B cell (primary cell): ENCODE data around the gene CDKN2C. TPM values are rescaled to one million over a fixed set of nuclear protein-coding genes. Genes with fewer than 3 reads are reported as not detected.

Source experiments
- ATAC-seq: fragments of 200-7000 bp; cut with Tn5 transposase; one replicate; pipeline ENCODE4 v1.10.0; 2021; ENCODE audit warnings: low read depth, mild to moderate bottlenecking, moderate number of reproducible peaks, moderate library complexity
- CTCF ChIA-PET: fragments of 350-600 bp; sonication (Branson Sonifier 250); formaldehyde crosslinking; loops from one replicate; lab custom pipeline; 2021; ENCODE audit warnings: antibody characterized with exemption, inconsistent platforms; lab: Charles Lee
- POLR2A ChIA-PET: fragments of 350-600 bp; sonication (Branson Sonifier 250); formaldehyde crosslinking; loops from one replicate; lab custom pipeline; 2021; ENCODE audit warnings: antibody characterized with exemption; lab: Charles Lee
- DNase-seq: peaks from one replicate; pipeline ENCODE4 v3.0.0; 2013
- H2AFZ ChIP-seq: 2 replicates; pipeline ENCODE4 v1.6.1; 2012; ENCODE audit warnings: mild to moderate bottlenecking, low read depth, low read length; ENCODE audit not compliant: insufficient read depth, poor library complexity, severe bottlenecking
- H3K27ac ChIP-seq, 2 donors: 1 replicate in 1 of 2; 2 replicates in 1 of 2; pipeline ENCODE4 v1.5.1; 2012 to 2013; ENCODE audit warnings: low read length in 2 of 2, mild to moderate bottlenecking in 2 of 2, moderate library complexity in 1 of 2
- H3K27me3 ChIP-seq, 4 experiments: fragments of 200-600 bp in 1 of 4; sonication (generic) in 1 of 4; replicated peaks in 1 of 4; 1 replicate in 2 of 4; 2 replicates in 2 of 4; pipeline versions ENCODE4 v1.6.1 to v1.7.0; 2013 to 2016; ENCODE audit warnings: low read length in 3 of 4, mild to moderate bottlenecking in 2 of 4, mixed read lengths in 1 of 4, moderate library complexity in 1 of 4; ENCODE audit not compliant: insufficient read depth in 4 of 4, control insufficient read depth in 3 of 4; ENCODE audit errors: control extremely low read depth in 1 of 4
- H3K36me3 ChIP-seq, 2 experiments: replicated peaks in 1 of 2; 1 replicate in 1 of 2; 2 replicates in 1 of 2; pipeline versions ENCODE4 v1.6.1 to v1.7.1; 2013; ENCODE audit warnings: low read length in 1 of 2; ENCODE audit not compliant: insufficient read depth in 2 of 2, control insufficient read depth in 1 of 2; ENCODE audit errors: control extremely low read depth in 1 of 2, extremely low read depth in 1 of 2
- H3K4me1 ChIP-seq, 2 donors: fragments of 200-600 bp in 1 of 2; sonication (generic) in 1 of 2; 1 replicate in 1 of 2; 2 replicates in 1 of 2; pipeline versions ENCODE4 v1.5.1 to v1.6.1; 2013 to 2017; ENCODE audit warnings: low read length in 2 of 2; ENCODE audit not compliant: control insufficient read depth in 2 of 2, insufficient read depth in 2 of 2
- H3K4me2 ChIP-seq: replicated peaks from 2 replicates; pipeline ENCODE3; 2012; ENCODE audit warnings: mild to moderate bottlenecking, low read depth, low read length; ENCODE audit not compliant: poor library complexity, severe bottlenecking
- H3K4me3 ChIP-seq, 5 experiments: fragments of 200-600 bp in 1 of 5; sonication (generic) in 1 of 5; 1 replicate in 3 of 5; 2 replicates in 2 of 5; pipeline versions ENCODE4 v1.5.1 to v1.7.0; 2011 to 2016; ENCODE audit warnings: low read length in 4 of 5, mild to moderate bottlenecking in 4 of 5, low read depth in 2 of 5, control low read depth in 1 of 5, moderate library complexity in 1 of 5; ENCODE audit not compliant: insufficient read depth in 1 of 5; ENCODE audit errors: control extremely low read depth in 1 of 5, extremely low read depth in 1 of 5
- H3K79me2 ChIP-seq: fragments of 200-600 bp; sonication (generic); one replicate; pipeline ENCODE4 v1.6.0; 2016; ENCODE audit warnings: low read length; ENCODE audit not compliant: control insufficient read depth, insufficient read depth
- H3K9ac ChIP-seq: fragments of 200-600 bp; sonication (generic); 2 replicates; pipeline ENCODE4 v1.6.1; 2017; ENCODE audit warnings: mild to moderate bottlenecking, low read length, moderate library complexity
- H3K9me3 ChIP-seq, 3 donors: one replicate each; pipeline versions ENCODE4 v1.6.1 to v1.7.1; 2013; ENCODE audit warnings: low read length in 2 of 3; ENCODE audit not compliant: control insufficient read depth in 2 of 3, insufficient read depth in 1 of 3; ENCODE audit errors: control extremely low read depth in 1 of 3
- H4K20me1 ChIP-seq: 2 replicates; pipeline ENCODE4 v1.6.0; 2012; ENCODE audit warnings: mild to moderate bottlenecking, low read length; ENCODE audit not compliant: insufficient read depth, control insufficient read depth, poor library complexity, severe bottlenecking
- H3K27ac Mint-ChIP-seq: one replicate; pipeline ENCODE4 v1.8.0; 2021; ENCODE audit warnings: mixed read lengths
- H3K27me3 Mint-ChIP-seq: one replicate; pipeline ENCODE4 v1.8.0; 2021; ENCODE audit warnings: mixed read lengths
- H3K4me1 Mint-ChIP-seq: one replicate; pipeline ENCODE4 v1.8.0; 2021; ENCODE audit warnings: mixed read lengths
- H3K4me3 Mint-ChIP-seq: one replicate; pipeline ENCODE4 v1.8.0; 2021; ENCODE audit warnings: mixed read lengths
- H3K9me3 Mint-ChIP-seq: one replicate; pipeline ENCODE4 v1.8.0; 2022; ENCODE audit warnings: mixed read lengths; ENCODE audit not compliant: insufficient read depth
- EZH2 ChIP-seq: IDR thresholded peaks from 2 replicates; pipeline ENCODE4 v1.6.1; 2012; ENCODE audit warnings: borderline replicate concordance, low read depth, mild to moderate bottlenecking, moderate library complexity, low read length; ENCODE audit not compliant: insufficient read depth, poor library complexity, severe bottlenecking
- WGBS: methylation state at CpG from one replicate; pipeline ENCODE4 v1.1.5; 2013; ENCODE audit warnings: missing lambda C conversion rate; ENCODE audit not compliant: insufficient coverage; 5-methylcytosine and 5-hydroxymethylcytosine counted together
- intact Hi-C: fragments of 100-400 bp; cut with micrococcal nuclease; formaldehyde crosslinking; loops from one replicate; pipeline ENCODE4 v1.10.0; 2022
- polyA plus RNA-seq: library from polyadenylated mRNA; depleted of rRNA; stranded (reverse); fragments of >200 nt; gene quantifications from 2 replicates; pipeline ENCODE4 v1.2.3, GENCODE V29; 2012
- total RNA-seq, 2 donors: library from RNA; stranded (reverse); fragments of 120-200 nt in 1 of 2; gene quantifications; 1 replicate in 1 of 2; 2 replicates in 1 of 2; pipeline versions ENCODE4 v1.2.3 to v1.2.4, GENCODE V29; 2013 to 2022
- TF ChIP-seq, protein P1 (sequence below): fragments of 200-600 bp; IDR thresholded peaks from one replicate; pipeline ENCODE4 v1.8.0; 2022; ENCODE audit warnings: antibody characterized with exemption, mild to moderate bottlenecking

The CDKN2C gene
- total and polyA plus RNA-seq, 2 donors (not counting 1 experiment from before 2014, with no cell fraction given): 1.5 to 1.7 TPM

DNA sequence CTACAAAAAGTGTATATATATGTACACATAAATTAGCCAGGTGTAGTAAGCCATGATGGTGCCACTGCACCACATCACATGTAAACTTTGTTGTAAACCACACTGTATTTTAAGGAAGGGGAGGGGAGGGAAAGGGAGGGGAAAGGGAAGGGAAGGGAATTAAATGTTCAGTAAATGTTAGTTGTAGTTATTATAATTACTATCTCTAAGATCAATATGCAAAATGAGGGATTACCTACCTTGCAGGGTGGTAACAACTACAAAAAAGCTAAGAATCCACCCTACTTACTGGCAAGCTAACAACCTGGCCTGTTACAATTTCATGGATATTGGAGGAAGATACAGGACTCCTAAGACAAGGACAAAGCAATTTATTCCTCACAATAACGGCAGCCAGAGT lies 27.7 kb upstream of the CDKN2C start:
- Histone ChIP-seq H3K4me3 (no peak overlapping the region), H3K27ac (no peak overlapping the region), H3K36me3 (peaks cover 0 to 8% of the 10 kb centered on the region in 2 experiments), H3K9me3 (no peaks in the 10 kb centered on the region), H3K4me2 (no peak overlapping the region), H3K27me3 (no peaks in the 10 kb centered on the region), H2AFZ (no peak overlapping the region), H3K9ac (no peak overlapping the region), H4K20me1 (peaks cover 65% of the 10 kb centered on the region), H3K79me2 (peaks cover 85% of the 10 kb centered on the region), H3K4me1 (no peaks in the 10 kb centered on the region)
- no CpG with 5 or more reads among the region's 1 CpG for WGBS
- H3K4me3 Mint-ChIP-seq: no peak overlapping the region
- ATAC-seq: no peak
- DNase-seq: no peak
- peaks cover 26% of the 10 kb centered on the region for H3K4me1 Mint-ChIP-seq
- TF ChIP-seq EZH2: no peak
- TF ChIP-seq, protein P1, sequence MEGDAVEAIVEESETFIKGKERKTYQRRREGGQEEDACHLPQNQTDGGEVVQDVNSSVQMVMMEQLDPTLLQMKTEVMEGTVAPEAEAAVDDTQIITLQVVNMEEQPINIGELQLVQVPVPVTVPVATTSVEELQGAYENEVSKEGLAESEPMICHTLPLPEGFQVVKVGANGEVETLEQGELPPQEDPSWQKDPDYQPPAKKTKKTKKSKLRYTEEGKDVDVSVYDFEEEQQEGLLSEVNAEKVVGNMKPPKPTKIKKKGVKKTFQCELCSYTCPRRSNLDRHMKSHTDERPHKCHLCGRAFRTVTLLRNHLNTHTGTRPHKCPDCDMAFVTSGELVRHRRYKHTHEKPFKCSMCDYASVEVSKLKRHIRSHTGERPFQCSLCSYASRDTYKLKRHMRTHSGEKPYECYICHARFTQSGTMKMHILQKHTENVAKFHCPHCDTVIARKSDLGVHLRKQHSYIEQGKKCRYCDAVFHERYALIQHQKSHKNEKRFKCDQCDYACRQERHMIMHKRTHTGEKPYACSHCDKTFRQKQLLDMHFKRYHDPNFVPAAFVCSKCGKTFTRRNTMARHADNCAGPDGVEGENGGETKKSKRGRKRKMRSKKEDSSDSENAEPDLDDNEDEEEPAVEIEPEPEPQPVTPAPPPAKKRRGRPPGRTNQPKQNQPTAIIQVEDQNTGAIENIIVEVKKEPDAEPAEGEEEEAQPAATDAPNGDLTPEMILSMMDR: no peak
- CTCF ChIA-PET: no interaction called here
- POLR2A ChIA-PET: no interaction called here
- H3K27me3 Mint-ChIP-seq: no peaks in the 10 kb centered on the region
- no peaks in the 10 kb centered on the region for H3K9me3 Mint-ChIP-seq
- H3K27ac Mint-ChIP-seq: no peak overlapping the region
- intact Hi-C loops: no loop called here

DNA sequence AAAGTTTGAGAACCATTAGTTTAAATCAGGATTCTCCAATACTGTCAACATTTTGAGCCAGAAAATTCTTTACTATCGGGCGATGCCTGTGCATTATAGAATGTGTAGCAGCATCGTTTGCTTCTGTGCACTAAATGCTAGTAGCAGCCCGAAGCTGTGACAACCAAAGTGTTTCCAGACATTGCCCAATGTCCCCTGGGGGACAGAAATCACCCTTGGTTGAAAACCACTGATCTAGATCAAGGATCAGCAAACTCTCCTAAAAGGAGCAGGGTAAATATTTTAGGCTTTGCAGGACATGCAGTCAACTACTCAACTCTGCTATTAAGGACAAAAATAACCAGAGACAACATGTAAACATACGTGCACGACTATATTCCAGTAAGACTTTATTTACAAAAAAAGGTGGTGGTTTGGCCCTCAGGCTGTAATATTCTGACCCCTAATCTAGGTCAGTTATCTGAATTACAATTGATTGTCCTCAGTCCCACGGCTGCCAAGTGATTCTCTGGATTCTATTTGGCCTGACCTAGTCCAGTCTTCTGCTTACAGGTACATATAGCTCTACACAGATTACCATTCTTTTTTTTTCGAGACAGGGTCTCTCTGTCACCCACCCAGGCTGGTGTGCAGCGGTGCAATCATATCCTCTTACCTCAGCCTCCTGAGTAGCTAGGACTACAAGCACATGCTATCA lies 20.6 kb upstream of the CDKN2C start:
- H3K27ac Mint-ChIP-seq: no peak overlapping the region
- H3K4me3 Mint-ChIP-seq: no peak overlapping the region
- POLR2A ChIA-PET: no interaction called here
- H4K20me1 ChIP-seq: peaks cover 63% of the 10 kb centered on the region
- no peaks in the 10 kb centered on the region for H3K4me1 ChIP-seq
- WGBS: 76% methylated on average over 7 of the region's 9 CpGs
- H3K4me3 ChIP-seq: no peak overlapping the region
- no peak for TF ChIP-seq EZH2
- TF ChIP-seq, protein P1: no peak
- intact Hi-C loops: no loop called here
- no peaks in the 10 kb centered on the region for H3K27me3 Mint-ChIP-seq
- no peaks in the 10 kb centered on the region for H3K9me3 ChIP-seq
- H3K27ac ChIP-seq: no peak overlapping the region
- no peak overlapping the region for H3K9ac ChIP-seq
- peaks cover 88% of the 10 kb centered on the region for H3K79me2 ChIP-seq
- no peak for DNase-seq
- H2AFZ ChIP-seq: no peak overlapping the region
- H3K4me1 Mint-ChIP-seq: peaks cover 39% of the 10 kb centered on the region
- H3K27me3 ChIP-seq: no peaks in the 10 kb centered on the region
- peaks cover 0 to 8% of the 10 kb centered on the region in 2 experiments for H3K36me3 ChIP-seq
- H3K4me2 ChIP-seq: no peak overlapping the region
- H3K9me3 Mint-ChIP-seq: no peaks in the 10 kb centered on the region
- CTCF ChIA-PET: no interaction called here
- ATAC-seq: no peak
